NCI-H2171 treated with DMSO at 0.1 percent for 48 hours (cell line): Measurements from ENCODE around the gene HCFC2.
A peak's percentile ranks its signal among the peaks of the same experiment; 100 is the strongest.
"Not testable (repeated sequence)": the region's sequence is repeated elsewhere in the genome, so short reads cannot be mapped to it uniquely, and the experiment has no call there.

ENCODE experiments used
- DNase-seq: peaks from one replicate; lab custom pipeline; 2025; lab: John Stamatoyannopoulos, UW

Gene HCFC2

DNA sequence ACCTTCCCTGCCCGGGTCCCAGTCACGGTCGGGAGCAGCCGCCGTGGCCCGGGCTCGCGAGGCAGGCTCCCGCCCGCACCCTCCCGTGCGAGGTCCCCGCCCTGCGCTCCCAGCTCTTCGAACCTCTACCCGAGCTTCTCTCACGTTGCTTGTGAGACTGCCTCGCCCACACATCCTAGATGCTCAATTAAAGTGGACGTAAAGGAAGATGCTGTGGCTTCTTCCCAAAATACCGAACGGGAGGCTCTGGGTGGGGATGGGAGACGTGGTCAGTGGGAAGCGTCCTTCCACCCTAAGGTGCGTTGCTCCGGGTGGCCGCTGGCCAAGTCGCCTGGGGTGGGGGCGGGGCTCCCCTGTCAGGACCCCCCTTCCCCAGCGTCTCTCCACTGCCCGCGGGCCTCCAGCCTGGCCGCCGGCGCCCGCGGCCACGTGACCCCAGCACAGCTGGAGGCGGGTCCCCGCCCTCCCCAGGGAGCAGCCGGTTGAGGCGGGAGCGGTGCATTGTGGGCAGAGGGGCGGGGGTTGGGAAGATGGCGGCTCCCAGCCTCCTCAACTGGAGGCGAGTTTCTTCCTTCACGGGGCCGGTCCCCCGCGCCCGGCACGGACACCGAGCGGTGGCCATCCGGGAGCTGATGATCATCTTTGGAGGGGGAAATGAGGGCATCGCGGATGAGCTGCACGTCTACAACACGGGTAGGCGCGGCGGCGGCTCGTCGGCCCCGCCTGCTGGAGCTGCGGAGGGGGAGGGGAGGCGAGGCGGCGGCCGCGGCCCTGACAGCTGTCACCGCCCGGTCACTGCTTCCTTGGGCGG is at the start of gene HCFC2:
HCFC2 (plus strand) TSS at position 501 of the 811 bp plus-strand sequence; CDS start at position 531, 30 bp downstream.
- peak; percentile 84 for DNase-seq

DNA sequence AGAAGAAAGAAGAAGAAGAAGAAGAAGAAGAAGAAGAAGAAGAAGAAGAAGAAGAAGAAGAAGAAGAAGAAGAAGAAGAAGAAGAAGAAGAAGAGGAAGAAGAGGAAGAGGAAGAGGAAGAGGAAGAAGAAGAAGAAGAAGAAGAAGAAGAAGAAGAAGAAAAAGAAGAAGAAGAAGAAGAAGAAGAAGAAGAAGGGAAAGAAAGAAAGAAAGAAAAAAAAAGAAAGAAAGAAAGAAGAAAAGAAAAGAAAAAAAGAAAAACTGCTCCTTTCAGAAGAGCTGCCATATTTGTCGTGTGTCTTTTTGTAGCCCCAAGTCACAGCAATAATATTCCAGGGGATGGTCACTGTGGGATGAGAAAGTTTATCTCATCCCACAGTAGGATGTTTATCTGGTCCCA is 42.5 kb upstream of the HCFC2 start:
- DNase-seq: not testable (repeated sequence)

DNA sequence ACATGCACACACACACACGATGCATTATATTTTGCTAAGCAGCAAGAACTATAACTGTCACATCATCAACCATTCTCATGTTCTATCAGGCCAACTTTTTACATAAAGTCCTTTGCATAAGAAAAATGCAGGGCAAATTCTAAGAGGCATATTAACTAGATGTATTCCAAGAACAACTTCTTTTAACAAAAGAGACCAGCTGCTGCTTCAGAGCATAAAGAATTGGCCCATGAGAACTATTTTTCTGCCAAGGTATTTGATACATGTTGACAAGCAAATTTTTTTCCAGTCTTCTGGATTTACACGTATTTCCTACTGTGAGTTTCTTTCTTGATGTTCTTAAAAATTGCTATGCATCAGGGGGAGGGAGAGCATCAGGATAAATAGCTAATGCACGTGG is 41.5 kb upstream of the HCFC2 start:
- no peak for DNase-seq

DNA sequence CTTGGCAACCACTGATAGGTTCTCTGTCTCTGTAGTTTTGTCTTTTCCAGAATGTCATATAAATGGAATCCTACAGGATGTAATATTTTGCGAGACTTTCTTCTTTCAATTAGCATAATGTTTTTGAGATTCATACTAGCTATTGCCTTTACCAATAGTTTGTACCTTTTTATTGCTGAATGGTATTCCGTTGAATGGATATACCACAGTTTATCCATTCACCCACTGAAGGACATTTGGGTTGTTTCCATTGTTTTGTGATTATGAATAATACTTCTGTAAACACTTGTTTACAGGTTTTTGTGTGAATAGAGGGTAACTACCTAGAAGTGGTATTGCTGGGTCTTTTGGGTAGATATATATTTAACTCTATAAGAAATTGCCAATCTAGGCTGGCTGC is 40.6 kb upstream of the HCFC2 start:
- DNase-seq: no peak

DNA sequence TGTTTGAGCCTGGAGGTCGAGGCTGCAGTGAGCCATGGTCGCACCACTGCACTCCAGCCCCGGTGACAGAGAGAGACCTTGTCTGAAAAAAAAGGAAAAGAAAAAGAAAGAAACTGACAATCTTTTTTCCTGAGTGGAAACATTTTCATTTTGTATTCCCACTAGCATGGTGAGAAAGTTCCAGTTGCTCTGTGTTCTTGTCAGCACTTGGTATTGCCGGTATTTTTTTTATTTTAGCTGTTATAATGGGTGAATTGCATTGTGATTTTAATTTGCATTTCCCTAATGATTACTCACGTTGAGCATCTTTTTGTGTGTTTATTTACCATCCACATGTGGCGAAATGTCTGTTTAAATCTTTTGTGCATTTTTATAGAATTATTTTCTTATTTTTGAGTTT is 40.0 kb upstream of the HCFC2 start:
- DNase-seq: no peak

DNA sequence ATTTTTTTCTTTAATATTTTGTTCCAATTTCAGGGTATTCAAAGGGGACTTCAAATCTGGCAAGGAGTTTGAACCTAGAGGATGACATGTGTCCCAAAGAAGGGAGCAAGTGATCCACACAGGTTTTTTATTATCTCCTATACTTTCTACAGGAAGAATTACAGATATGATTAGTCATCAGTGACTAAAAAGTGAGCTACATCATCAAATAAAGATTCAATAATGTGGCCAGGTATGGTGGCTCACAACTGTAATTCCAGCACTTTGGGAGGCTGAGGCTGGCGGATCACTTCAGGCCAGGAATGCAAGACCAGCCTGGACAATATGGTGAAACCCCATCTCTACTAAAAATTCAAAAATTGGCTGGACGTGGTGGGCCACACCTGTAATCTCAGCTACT is 38.6 kb upstream of the HCFC2 start:
- no peak for DNase-seq

DNA sequence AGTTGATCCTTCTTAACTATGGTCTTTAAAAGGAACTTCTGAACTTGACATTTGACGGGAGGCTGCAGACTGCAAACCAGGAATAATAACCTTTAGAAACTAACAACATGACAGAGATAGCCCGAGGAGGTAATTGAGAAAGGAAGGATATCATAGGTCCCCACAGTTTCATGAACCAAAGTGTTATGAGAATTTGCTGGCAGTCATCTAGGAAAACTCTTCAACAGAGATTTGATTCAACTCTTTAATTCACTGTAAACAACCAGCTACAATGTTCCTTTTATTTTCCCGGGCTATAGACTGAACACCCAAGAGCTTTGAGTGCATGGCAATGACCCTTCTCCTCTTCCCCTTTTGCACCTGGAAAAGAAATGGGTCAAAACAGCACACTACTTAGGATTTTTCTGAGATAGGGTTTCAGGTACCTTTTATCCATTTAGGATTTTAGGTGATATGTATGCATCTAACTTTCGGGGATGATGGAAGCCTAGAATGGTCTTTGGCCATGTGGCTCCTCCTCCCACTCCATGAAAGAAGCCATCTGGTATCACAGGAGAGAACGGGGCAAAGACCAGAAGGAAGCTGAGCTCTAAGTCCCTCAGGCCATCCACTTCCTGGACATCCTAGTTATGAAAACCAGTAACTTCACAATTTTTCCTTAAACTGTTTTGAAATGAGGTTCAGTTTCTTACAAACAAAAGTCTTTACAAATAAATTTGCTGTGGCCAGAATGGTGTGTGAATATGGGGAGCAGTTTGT is 37.3 kb upstream of the HCFC2 start:
- no peak for DNase-seq

DNA sequence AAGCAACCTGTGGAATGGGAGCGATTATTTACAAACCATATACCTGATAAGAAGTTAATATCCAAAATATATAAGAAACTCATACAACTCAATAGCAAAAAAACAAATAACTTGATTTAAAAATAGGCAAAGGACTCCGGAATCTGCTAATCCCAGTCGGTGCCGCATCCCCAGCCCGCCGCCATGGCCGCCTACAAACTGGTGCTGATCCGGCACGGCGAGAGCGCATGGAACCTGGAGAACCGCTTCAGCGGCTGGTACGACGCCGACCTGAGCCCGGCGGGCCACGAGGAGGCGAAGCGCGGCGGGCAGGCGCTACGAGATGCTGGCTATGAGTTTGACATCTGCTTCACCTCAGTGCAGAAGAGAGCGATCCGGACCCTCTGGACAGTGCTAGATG is 33.7 kb upstream of the HCFC2 start:
- DNase-seq: not testable (repeated sequence)

DNA sequence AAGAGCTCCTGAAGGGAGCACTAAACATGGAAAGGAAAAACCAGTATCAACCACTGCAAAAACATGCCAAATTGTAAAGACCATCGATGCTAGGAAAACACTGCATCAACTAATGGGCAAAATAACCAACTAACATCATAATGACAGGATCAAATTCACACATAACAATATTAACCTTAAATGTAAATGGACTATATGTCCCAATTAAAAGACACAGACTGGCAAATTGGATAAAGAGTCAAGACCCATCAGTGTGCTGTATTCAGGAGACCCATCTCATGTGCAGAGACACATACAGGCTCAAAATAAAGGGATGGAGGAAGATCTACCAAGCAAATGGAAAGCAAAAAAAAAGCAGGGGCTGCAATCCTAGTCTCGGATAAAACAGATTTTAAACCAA is 28.2 kb upstream of the HCFC2 start:
- not testable (repeated sequence) for DNase-seq

DNA sequence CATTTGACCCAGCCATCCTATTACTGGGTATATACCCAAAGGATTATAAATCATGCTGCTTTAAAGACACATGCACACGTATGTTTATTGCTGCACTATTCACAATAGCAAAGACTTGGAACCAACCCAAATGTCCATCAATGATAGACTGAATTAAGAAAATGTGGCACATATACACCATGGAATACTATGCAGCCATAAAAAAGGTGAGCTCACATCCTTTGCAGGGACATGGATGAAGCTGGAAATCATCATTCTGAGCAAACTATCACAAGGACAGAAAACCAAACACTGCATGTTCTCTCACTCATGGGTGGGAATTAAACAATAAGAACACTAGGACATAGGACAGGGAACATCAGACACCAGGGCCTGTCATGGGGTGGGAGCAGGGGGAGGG is 24.6 kb upstream of the HCFC2 start:
- not testable (repeated sequence) for DNase-seq

DNA sequence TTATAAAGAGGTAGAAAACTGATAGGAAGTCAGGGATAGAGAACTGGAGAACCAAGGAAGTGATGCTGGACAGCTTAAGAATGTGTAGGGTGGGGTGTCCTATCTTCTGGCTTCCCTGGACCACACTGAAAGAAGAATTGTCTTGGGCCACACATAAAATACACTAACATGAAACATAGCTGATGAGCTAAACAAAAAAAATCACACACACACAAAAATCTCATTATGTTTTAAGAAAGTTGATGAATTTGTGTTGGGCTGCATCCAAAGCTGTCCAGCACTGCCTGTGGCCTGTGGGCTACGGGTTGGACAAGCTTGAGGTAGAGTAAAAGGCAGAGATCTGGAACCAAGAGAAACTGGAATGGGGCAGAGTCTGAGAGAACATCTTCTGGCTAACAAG is 21.8 kb upstream of the HCFC2 start:
- DNase-seq: no peak

DNA sequence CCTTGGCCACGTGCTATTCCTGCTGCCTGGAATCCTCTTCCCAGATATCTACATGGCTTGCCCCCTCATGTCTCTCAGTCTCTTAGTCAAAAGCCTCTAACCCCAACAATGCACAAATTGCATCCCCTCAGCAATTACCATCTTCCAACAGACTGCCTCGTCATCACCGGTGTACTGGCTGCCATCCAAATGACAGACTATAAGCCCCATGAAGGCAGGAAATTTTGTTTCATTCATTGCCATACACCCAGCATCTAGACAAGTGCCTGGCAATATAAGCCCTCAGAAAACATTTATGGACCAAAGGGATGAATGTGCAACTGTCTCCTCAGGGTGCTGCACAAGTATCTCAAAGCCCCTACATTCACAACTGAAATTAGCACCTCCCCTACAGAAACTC is 20.2 kb upstream of the HCFC2 start:
- no peak for DNase-seq

DNA sequence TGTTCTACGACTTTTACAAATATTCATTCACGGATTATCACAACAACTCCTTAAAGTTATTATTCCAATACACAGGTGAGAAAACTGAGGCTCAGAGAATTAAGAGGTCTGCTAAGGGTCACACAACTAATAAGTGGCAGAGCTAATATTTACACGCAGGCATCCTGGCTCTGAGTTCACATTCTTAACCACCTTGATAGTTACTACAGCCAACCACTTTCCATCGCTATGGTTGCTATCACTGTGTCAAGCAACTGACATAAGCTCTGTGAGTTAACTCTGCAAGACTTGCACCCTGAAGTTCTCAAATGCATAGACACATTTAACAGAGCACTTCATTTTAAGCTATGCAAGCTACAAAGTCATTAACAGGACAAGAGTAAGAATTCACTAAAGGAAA is 18.0 kb upstream of the HCFC2 start:
- no peak for DNase-seq

DNA sequence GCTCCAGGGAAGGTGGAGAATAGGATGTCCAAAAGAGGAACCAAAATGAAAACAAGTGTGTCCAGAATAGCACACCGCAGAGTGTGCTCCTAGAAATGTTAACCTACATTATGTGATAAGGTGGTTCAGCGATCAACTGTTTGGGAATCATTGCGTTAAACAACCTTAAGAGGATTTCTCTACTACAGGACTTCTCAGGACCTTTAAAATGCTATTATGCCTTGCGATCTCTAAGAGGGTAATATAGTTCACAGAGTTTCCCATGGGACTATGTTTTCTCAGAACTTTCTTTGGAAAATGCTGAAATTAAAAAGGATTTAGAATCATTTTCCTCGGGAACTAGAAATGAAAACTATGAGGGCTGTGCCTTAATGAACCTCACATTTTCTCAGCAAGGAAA is 16.2 kb upstream of the HCFC2 start:
- no peak for DNase-seq

DNA sequence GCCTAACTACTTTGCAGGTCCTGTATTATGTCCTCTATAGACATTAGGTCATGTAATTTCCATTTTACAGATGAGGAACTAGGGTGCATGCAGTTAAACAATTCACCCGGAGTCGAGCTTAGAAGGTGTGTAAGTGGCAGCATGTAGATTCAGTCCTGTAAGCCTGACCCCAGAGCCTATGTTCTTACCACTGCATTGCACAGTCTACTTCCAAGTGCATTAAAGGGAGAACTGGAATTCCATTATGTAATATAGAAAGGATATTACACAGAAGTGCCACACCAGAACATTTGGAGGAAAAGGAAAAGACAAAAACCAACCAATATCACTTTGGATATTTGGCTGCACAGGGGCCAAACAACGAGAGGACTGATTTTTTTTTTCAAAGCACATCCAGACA is 15.5 kb upstream of the HCFC2 start:
- DNase-seq: no peak

DNA sequence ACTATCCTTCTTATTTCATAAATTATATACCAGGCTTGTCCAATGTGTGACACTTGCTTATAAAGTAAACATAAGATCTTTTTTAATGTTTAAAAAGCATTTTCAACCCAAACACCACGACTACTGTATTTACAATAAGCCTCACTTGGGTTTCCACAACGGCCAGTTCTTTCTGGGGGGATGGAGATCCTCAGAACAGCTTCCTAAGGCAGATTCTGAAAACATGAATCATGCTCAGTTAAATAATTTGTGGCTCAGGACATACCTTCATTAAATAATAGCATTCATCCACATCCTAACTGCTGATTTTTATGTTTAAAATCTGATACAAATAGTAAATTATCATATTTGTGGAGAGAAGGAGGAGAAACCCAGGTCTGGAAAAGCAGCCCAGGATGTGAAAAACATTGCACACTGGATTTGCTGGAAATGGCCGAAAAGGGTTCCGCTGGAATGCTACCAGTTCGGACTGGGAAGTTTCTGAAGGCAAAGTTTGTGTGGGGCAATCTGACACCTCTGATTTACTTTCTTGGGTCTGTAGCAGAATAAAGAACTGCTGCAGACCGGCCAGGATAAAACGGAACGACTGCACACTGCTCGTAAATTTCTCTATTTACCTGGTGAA is 14.9 kb upstream of the HCFC2 start:
- no peak for DNase-seq

DNA sequence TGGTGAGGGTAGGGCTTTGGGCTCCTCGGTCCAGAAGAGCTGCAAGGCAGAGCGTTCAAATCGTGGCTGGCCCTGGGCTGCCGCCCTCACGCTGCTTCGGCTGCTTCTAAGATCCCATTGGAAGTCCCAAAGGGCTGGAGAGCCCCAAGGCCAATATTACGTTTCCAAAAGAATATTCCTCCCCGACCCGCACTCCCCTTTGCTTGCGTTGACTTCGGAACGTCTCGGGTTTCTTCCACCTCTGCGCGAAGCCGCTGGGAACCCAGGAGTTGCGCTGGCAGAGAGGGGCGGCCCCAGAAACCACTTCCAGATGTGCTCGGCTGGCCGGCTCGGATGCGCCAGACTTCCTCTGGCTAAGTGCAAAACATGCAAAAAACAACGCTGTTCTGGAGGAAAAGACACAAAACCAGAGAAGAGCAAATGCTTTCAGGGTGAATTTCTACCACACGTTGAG is 14.4 kb upstream of the HCFC2 start, which contains the start of gene GLT8D2:
GLT8D2 (minus strand) TSS at position 285 of the 454 bp plus-strand sequence. CDS start 30,539 bp downstream, outside the sequence.
- DNase-seq: no peak

DNA sequence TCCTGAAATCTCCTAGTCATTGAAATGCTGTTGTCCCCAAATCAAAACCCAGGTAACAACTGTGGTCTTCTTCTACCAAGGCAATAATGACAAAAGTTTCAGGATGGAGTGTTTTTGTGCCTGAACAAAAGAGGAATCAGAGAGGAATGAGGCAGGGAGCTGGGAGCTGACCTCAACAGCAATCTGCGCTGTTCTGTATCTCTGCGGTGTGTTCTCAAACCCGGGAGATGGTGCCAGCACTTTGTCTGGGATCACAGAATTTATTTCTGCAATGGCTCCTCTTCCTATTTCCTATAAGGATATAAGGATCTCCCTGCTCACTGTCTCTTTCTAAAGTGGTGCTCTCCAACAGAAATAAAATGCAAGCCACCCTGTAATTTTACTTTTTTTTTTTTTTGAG is 13.9 kb upstream of the HCFC2 start:
- DNase-seq: no peak

DNA sequence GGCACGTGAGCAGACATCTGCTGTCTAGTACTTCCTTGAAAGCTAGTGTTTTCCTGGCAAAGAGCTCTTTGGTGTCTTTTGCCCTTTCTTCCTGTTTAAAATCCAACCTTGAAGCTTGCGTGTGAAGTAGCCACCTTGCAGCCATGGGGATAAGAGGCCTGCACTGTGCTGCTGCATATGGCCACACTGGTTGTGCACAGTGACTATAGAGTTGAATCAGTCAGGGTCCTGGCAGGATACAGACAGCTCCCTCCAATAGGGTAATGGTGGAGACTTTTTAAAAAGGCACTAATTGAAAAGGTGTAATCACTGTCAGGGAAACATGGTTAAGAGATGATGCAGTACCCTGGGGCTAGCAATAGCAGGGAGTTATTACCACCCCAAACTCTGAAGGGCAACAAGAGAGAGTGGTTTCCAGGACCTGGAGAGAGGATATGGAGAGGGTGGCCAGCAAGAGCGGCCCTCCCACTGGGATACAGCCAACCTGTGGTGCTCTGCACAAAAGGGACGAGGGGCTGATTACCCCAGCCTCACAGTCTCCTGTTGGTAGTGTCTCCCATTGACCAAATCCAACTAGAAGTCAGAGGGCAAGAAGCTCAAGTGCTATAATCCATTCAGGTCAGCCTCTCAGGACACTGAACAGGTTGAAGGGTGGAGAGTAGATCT is 9.5 kb upstream of the HCFC2 start:
- no peak for DNase-seq

DNA sequence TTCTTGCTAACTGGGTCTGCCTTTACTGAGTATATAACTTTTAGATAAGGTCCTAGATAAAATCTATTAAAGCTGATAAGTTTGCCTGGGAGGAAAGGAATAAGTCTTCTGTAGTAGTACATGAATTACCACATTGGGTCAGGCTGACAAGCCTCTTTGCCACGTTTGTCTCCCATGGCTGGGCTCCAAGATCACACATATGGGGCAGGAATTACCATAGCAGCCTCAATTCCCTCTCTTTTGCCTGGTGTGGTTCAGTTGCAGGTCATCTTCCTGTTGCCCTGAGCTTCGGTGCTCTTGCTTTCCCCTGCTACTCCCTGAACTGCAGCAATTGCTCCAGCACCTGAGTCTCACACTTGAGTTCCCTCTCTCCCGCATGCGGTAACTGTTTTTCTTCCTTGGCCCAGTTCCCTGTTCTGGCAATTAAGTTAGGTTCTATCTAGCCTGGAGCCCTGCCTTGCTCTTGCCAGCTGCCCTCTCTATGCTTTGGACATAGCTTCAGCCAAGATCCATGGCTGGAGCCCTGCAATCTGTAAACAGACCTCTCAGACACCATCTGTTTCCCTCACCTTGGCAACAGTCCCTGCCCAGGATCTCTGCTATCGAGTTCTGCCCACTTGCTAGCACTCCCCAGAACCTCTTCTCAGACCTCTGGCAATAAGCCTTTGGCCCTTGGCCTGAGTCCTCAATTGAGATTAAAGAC is 8.5 kb upstream of the HCFC2 start:
- DNase-seq: peak; percentile 92

DNA sequence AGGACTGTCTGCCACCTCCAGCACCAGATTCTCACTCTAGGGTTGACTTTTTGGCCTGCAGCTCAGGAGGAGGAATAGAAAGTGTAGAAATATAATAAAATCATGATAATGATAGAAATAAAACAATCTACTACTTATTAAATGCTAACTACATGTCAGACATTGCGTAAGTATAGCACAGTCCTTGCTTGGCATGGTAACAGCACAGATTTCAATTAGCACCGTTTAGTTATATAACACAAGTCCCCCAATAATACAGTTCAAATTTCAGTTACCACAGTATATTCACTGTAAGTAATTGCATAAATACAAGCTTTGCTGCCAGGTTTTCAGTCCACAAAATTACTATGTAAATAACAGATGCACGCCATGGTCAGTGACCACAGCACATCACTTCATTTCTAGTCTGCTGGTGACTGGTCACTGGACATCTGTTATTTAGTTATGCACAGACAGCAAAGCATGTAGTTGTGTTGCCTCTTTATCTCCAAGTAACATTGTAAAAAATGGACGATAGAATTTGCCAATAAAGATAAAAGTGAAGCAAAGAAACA is 7.8 kb upstream of the HCFC2 start:
- DNase-seq: peak; percentile 67
